ENCODE results near the gene PGAP3. TPM values are rescaled to one million over a fixed set of nuclear protein-coding genes. Genes with fewer than 3 reads are reported as not detected.
A peak's percentile ranks its signal among the peaks of the same experiment; 100 is the strongest.

Gene PGAP3
- total RNA-seq, 1 donor from 2014 or later = 21.7 TPM

DNA sequence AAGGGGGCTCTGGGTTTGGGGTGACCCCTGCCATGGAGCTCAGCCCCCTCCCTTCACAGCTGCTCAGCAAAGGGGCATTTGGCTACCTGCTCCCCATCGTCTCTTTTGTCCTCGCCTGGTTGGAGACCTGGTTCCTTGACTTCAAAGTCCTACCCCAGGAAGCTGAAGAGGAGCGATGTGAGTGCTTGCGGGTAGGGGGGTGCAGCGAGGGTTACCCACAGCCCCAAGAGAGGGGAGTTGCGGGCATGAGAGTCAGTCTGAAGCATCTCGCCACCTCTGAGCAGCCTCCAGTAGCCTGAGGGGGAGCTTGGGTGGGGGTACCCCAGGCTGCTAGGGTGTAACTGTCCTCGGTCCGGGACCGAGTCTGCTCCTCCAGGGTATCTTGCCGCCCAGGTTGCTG lies 29.5 kb downstream of the PGAP3 start:
- H3K4me1 Mint-ChIP-seq = peaks cover 19% of the 10 kb centered on the region
- no peak overlapping the region for H3K27ac Mint-ChIP-seq (ENCODE audit: unreplicated experiment)
- no peak for DNase-seq (ENCODE audit: low read depth, low spot score)
- no peaks in the 10 kb centered on the region for H3K27me3 Mint-ChIP-seq (ENCODE audit: low read depth)
- no peaks in the 10 kb centered on the region for H3K36me3 Mint-ChIP-seq (ENCODE audit: low read depth)
- TF ChIP-seq, protein P1, sequence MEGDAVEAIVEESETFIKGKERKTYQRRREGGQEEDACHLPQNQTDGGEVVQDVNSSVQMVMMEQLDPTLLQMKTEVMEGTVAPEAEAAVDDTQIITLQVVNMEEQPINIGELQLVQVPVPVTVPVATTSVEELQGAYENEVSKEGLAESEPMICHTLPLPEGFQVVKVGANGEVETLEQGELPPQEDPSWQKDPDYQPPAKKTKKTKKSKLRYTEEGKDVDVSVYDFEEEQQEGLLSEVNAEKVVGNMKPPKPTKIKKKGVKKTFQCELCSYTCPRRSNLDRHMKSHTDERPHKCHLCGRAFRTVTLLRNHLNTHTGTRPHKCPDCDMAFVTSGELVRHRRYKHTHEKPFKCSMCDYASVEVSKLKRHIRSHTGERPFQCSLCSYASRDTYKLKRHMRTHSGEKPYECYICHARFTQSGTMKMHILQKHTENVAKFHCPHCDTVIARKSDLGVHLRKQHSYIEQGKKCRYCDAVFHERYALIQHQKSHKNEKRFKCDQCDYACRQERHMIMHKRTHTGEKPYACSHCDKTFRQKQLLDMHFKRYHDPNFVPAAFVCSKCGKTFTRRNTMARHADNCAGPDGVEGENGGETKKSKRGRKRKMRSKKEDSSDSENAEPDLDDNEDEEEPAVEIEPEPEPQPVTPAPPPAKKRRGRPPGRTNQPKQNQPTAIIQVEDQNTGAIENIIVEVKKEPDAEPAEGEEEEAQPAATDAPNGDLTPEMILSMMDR (conservative IDR thresholded peaks at IDR 0.05) = no peak
- H3K9me3 Mint-ChIP-seq = no peaks in the 10 kb centered on the region
- no peak overlapping the region for H3K4me3 Mint-ChIP-seq

DNA sequence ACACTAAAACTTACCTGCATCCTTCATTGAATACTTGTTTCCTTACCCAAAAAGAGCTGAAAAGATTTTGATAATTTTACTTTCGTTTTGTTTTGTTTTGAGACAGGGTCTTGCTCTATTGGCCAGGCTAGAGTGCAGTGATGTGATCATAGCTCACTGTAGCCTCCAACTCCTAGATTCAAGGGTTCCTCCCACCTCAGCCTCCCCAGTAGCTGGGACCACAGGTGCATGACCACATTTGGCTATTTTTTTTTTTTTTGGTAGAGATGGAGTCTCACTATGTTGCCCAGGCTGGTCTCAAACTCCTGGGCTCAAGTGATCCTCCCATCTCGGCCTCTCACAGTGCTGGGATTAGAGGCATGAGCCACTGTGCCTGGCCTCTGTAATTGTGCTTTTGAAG lies 32.8 kb downstream of the PGAP3 start:
- Mint-ChIP-seq H3K9me3 (no peaks in the 10 kb centered on the region), H3K4me1 (peaks cover 46% of the 10 kb centered on the region), H3K27me3 (ENCODE audit: low read depth) (no peaks in the 10 kb centered on the region), H3K36me3 (ENCODE audit: low read depth) (peaks cover under 1% of the 10 kb centered on the region), H3K27ac (ENCODE audit: unreplicated experiment) (no peak overlapping the region), H3K4me3 (no peak overlapping the region)
- TF ChIP-seq, protein P1 (conservative IDR thresholded peaks at IDR 0.05) = no peak
- DNase-seq (ENCODE audit: low read depth, low spot score) = no peak

DNA sequence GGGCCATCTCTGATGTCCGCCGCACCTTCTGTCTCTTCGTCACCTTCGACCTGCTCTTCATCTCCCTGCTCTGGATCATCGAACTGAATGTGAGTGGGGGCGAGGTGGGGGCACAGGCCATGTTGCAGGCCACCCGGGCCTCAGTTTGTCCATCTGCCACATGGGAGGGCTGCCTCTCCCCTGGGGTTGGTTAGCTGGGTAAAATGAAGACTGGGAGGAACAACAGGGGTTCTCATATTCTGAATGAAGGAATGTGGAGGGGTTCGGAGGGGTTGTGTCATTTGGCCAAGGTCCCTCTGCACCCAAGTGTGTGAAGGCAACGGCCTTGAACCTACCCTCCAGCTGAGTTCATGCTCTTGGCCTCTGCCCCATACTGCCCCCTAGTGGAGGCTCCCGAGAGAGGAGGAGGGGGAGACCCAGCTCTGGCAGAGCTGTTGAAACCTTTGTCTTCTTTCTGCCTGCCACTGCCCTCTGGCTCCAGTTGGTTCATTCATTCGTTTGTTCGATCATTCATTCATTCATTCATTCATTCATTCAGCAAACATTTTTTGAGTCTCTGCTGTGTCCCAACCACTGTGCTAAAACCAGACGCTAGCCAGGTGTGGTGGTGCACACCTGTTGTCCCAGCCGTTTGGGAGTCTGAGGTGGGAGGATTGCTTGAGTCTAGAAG lies 34.1 kb downstream of the PGAP3 start:
- DNase-seq (ENCODE audit: low read depth, low spot score) = peak; percentile 72
- TF ChIP-seq, protein P1 (conservative IDR thresholded peaks at IDR 0.05) = peak; percentile 78
- H3K36me3 Mint-ChIP-seq (ENCODE audit: low read depth) = peaks cover 3% of the 10 kb centered on the region
- H3K9me3 Mint-ChIP-seq = no peaks in the 10 kb centered on the region
- peak overlapping the region; percentile 87 for H3K27ac Mint-ChIP-seq (ENCODE audit: unreplicated experiment)
- H3K4me1 Mint-ChIP-seq = peaks cover 48% of the 10 kb centered on the region
- peak overlapping the region; percentile 64 for H3K4me3 Mint-ChIP-seq
- no peaks in the 10 kb centered on the region for H3K27me3 Mint-ChIP-seq (ENCODE audit: low read depth)

DNA sequence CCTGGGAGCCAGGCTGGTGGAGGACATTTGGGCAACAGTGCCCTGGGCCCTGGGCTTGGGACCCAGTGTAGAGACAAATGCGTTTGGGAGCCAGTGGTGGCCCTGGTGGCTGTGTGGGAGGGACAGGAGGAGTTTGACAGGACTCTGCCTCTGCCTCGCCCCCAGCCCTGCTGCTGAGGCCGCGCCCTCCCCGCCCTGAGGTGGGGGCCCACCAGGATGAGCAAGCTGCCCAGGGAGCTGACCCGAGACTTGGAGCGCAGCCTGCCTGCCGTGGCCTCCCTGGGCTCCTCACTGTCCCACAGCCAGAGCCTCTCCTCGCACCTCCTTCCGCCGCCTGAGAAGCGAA lies 34.6 kb downstream of the PGAP3 start:
- Mint-ChIP-seq H3K27ac (ENCODE audit: unreplicated experiment) (peak overlapping the region; percentile 85), H3K27me3 (ENCODE audit: low read depth) (no peaks in the 10 kb centered on the region), H3K9me3 (no peaks in the 10 kb centered on the region), H3K36me3 (ENCODE audit: low read depth) (peaks cover 3% of the 10 kb centered on the region), H3K4me3 (no peak overlapping the region), H3K4me1 (peaks cover 48% of the 10 kb centered on the region)
- TF ChIP-seq, protein P1 (conservative IDR thresholded peaks at IDR 0.05) = no peak
- DNase-seq (ENCODE audit: low read depth, low spot score) = no peak

DNA sequence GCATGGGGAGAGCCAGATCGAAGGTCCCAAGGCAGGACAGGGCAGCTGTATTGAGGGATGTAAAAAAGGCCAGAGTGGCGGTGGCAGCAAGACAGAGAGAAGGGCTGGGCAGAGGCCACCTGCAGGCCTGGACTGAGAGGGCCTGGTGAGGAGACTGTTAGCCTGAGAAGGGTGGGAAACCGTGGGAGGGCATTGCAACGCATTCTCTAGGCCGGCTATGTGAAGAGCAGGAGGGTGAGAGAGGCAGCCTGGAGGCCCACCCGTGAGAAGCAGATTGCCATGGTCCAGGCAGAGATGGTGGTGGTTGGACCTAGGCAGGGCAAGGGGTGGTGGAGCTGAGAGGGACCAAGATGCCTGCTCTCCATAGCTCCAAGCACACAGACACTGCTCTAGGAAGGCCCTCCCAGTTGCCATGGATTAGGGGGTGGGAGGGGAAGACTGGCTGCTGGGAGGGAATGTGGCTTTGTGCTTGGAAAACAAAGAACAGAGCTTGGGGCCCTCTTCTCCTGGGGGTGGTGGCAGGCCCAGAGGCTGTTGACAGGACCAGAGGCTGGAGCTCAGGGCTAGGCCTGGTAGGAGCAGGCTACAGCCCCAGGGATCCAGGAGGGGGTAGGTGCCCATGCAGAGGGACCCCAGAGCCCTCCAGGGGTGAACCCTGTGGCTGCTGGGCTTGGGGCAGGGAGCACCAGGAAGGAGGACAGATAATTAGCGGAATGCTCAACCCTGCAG lies 35.1 kb downstream of the PGAP3 start:
- DNase-seq (ENCODE audit: low read depth, low spot score) = no peak

More for the DNA sequence above, 35.1 kb downstream of the PGAP3 start:
- peaks cover 48% of the 10 kb centered on the region for H3K4me1 Mint-ChIP-seq
- TF ChIP-seq, protein P1 (conservative IDR thresholded peaks at IDR 0.05) = no peak
- peak overlapping the region; percentile 29 for H3K4me3 Mint-ChIP-seq
- no peaks in the 10 kb centered on the region for H3K9me3 Mint-ChIP-seq
- H3K27ac Mint-ChIP-seq (ENCODE audit: unreplicated experiment) = peak overlapping the region; percentile 85
- no peaks in the 10 kb centered on the region for H3K27me3 Mint-ChIP-seq (ENCODE audit: low read depth)
- H3K36me3 Mint-ChIP-seq (ENCODE audit: low read depth) = peaks cover 3% of the 10 kb centered on the region
